GM12878 (cell line): ENCODE data around the gene TOR1B. TPM values are rescaled to one million over a fixed set of nuclear protein-coding genes. Genes with fewer than 3 reads are reported as not detected.

Experiments
- GATAD2B ChIP-seq: fragments of 450-650 bp; conservative IDR thresholded peaks from 2 replicates; pipeline ENCODE4 v1.6.1; 2017; ENCODE audit warnings: low read depth, mild to moderate bottlenecking, moderate library complexity
- IKZF2 ChIP-seq, 2 experiments: fragments of 450-650 bp; IDR thresholded peaks; 2 replicates each; pipeline ENCODE4 v1.6.1; 2017; ENCODE audit warnings: mild to moderate bottlenecking in 2 of 2, moderate library complexity in 2 of 2
- POLR2A ChIP-seq: IDR thresholded peaks from 2 replicates; pipeline ENCODE4 v1.6.1; 2011; ENCODE audit warnings: low read depth, mild to moderate bottlenecking, low read length
- SREBF2 ChIP-seq: IDR thresholded peaks from 2 replicates; pipeline ENCODE4 v1.6.1; 2012; ENCODE audit warnings: mild to moderate bottlenecking, low read length
- STAT3 ChIP-seq: IDR thresholded peaks from 2 replicates; pipeline ENCODE4 v1.6.1; 2011; ENCODE audit warnings: low read depth, low read length, improper control_type of control experiment
- TARDBP ChIP-seq: IDR thresholded peaks from 2 replicates; pipeline ENCODE4 v1.6.1; 2016; ENCODE audit warnings: borderline replicate concordance
- TCF12 ChIP-seq: IDR thresholded peaks from 2 replicates; pipeline ENCODE4 v1.6.1; 2011; ENCODE audit warnings: low read depth, mild to moderate bottlenecking, low read length
- ZBED1 ChIP-seq: IDR thresholded peaks from 2 replicates; pipeline ENCODE4 v1.6.1; 2016; ENCODE audit warnings: borderline replicate concordance
- ZSCAN29 ChIP-seq: fragments of 450-650 bp; IDR thresholded peaks from 2 replicates; pipeline ENCODE4 v1.6.1; 2017; ENCODE audit warnings: mild to moderate bottlenecking, moderate library complexity
- polyA plus RNA-seq, 11 experiments: library from polyadenylated mRNA; depleted of rRNA in 4 of 11; unstranded in 6 of 11; stranded (reverse) in 5 of 11; fragments of >200 nt; fragmentation: Nextera tagmentation in 4 of 11; fragmentation: Illumina TruSeq in 1 of 11; extraction: Ambion mirVana in 4 of 11; extraction: Trizol in 1 of 11; gene quantifications; 1 replicate in 1 of 11; 2 replicates in 10 of 11; pipeline versions ENCODE4 v1.2.1 to v1.2.3, GENCODE V29; 2011 to 2016; ENCODE audit warnings: inconsistent platforms in 2 of 11, missing spikeins in 2 of 11, low read depth in 1 of 11
- total RNA-seq, 4 experiments: library from RNA; depleted of rRNA in 3 of 4; stranded (reverse); fragments of >200 nt in 3 of 4; fragmentation: Illumina TruSeq in 1 of 4; extraction: Trizol in 1 of 4; gene quantifications; 2 replicates each; pipeline versions ENCODE4 v1.2.1 to v1.2.3, GENCODE V29; 2013 to 2021
- TF ChIP-seq, protein P1 (sequence below): fragments of 450-650 bp; formaldehyde crosslinking; IDR thresholded peaks from 2 replicates; pipeline ENCODE4 v1.4.0; 2022; ENCODE audit warnings: mild to moderate bottlenecking, moderate library complexity
- TF ChIP-seq, protein P2 (sequence below): IDR thresholded peaks from 2 replicates; pipeline ENCODE4 v1.6.1; 2011; ENCODE audit warnings: low read depth, mild to moderate bottlenecking, low read length, moderate library complexity, borderline replicate concordance; ENCODE audit errors: extremely low read depth
- TF ChIP-seq, protein P3 (sequence below): IDR thresholded peaks from 2 replicates; pipeline ENCODE4 v1.6.1; 2011; ENCODE audit warnings: mild to moderate bottlenecking, low read depth, low read length, moderate library complexity; ENCODE audit not compliant: insufficient replicate concordance
- TF ChIP-seq, protein P4 (sequence below): fragments of 450-650 bp; IDR thresholded peaks from 2 replicates; pipeline ENCODE4 v1.6.1; 2014; ENCODE audit warnings: mild to moderate bottlenecking
- TF ChIP-seq, protein P5 (sequence below): IDR thresholded peaks from 2 replicates; pipeline ENCODE4 v1.6.1; 2012; ENCODE audit warnings: low read depth, low read length, improper control_type of control experiment
- TF ChIP-seq, protein P6 (sequence below): IDR thresholded peaks from 2 replicates; pipeline ENCODE4 v1.6.1; 2012; ENCODE audit warnings: low read depth, low read length, improper control_type of control experiment
- TF ChIP-seq, protein P7 (sequence below): IDR thresholded peaks from 2 replicates; pipeline ENCODE4 v1.6.1; 2012; ENCODE audit warnings: improper control_type of control experiment, low read depth, low read length; ENCODE audit not compliant: insufficient replicate concordance

The TOR1B gene
- total and polyA plus RNA-seq, 10 of the 15 experiments (the other 5 are each of a cell fraction or from before 2014, with no cell fraction given), result 1.8 to 17.5 (median 9.9) TPM

DNA sequence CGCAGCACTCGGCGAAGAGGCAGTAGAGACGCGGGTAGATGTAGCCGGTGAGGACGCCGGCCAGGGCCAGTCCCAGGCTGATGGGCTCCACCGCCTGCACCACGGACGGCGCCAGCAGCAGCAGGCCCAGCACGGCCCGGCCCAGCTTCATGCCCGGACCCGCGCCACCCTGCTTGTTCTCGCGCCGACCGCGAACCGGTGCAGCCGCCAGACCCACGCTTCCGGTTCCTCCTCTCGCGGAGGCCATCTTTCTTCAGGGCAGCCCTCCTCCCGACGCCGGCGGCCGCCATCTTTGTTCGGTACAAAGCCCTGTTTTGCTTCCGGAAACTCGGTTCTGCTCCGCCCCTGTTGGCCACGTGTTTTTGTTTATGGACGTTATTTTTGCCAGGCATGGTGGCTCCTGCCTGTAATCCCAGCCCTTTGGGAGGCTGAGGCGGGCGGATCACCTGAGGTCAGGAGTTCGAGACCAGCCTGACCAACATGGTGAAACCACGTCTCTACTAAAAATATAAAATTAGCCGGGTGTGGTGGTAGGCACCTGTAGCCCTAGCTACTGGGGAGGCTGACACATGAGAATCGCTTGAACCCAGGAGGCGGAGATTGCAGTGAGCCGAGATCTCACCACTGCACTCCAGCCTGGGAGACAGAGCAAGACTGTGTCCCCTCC, 21.1 kb downstream of the TOR1B start, which contains the start of gene TOR1A (continued):
- TF ChIP-seq, protein P1, sequence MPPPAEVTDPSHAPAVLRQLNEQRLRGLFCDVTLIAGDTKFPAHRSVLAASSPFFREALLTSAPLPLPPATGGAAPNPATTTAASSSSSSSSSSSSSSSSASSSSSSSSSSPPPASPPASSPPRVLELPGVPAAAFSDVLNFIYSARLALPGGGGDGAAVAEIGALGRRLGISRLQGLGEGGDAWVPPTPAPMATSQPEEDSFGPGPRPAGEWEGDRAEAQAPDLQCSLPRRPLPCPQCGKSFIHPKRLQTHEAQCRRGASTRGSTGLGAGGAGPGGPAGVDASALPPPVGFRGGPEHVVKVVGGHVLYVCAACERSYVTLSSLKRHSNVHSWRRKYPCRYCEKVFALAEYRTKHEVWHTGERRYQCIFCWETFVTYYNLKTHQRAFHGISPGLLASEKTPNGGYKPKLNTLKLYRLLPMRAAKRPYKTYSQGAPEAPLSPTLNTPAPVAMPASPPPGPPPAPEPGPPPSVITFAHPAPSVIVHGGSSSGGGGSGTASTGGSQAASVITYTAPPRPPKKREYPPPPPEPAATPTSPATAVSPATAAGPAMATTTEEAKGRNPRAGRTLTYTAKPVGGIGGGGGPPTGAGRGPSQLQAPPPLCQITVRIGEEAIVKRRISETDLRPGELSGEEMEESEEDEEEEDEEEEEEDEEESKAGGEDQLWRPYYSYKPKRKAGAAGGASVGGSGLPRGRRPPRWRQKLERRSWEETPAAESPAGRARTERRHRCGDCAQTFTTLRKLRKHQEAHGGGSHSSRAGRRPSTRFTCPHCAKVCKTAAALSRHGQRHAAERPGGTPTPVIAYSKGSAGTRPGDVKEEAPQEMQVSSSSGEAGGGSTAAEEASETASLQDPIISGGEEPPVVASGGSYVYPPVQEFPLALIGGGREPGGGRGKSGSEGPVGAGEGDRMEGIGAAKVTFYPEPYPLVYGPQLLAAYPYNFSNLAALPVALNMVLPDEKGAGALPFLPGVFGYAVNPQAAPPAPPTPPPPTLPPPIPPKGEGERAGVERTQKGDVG (CRISPR knock-in tag), result no peak
- peak; percentile 93 for TF ChIP-seq ZSCAN29
- TF ChIP-seq, protein P2, sequence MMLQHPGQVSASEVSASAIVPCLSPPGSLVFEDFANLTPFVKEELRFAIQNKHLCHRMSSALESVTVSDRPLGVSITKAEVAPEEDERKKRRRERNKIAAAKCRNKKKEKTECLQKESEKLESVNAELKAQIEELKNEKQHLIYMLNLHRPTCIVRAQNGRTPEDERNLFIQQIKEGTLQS, result no peak
- no peak for TF ChIP-seq IKZF2 (IDR thresholded peaks at IDR 0.05)
- peak; percentile 53; the same call in 1 of the 2 replicates for TF ChIP-seq GATAD2B
- peak; percentile 75; the same call in 1 of the 2 replicates for TF ChIP-seq TCF12
- TF ChIP-seq ZBED1, result no peak
- no peak for TF ChIP-seq SREBF2
- peak; percentile 97 for TF ChIP-seq POLR2A
- TF ChIP-seq STAT3, result no peak
- TF ChIP-seq, protein P3, sequence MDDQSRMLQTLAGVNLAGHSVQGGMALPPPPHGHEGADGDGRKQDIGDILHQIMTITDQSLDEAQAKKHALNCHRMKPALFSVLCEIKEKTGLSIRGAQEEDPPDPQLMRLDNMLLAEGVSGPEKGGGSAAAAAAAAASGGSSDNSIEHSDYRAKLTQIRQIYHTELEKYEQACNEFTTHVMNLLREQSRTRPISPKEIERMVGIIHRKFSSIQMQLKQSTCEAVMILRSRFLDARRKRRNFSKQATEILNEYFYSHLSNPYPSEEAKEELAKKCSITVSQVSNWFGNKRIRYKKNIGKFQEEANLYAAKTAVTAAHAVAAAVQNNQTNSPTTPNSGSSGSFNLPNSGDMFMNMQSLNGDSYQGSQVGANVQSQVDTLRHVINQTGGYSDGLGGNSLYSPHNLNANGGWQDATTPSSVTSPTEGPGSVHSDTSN, result no peak
- TF ChIP-seq, protein P4, sequence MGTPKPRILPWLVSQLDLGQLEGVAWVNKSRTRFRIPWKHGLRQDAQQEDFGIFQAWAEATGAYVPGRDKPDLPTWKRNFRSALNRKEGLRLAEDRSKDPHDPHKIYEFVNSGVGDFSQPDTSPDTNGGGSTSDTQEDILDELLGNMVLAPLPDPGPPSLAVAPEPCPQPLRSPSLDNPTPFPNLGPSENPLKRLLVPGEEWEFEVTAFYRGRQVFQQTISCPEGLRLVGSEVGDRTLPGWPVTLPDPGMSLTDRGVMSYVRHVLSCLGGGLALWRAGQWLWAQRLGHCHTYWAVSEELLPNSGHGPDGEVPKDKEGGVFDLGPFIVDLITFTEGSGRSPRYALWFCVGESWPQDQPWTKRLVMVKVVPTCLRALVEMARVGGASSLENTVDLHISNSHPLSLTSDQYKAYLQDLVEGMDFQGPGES, result no peak
- TF ChIP-seq TARDBP, result peak; percentile 88; the same call in 1 of the 2 replicates
- TF ChIP-seq, protein P5, sequence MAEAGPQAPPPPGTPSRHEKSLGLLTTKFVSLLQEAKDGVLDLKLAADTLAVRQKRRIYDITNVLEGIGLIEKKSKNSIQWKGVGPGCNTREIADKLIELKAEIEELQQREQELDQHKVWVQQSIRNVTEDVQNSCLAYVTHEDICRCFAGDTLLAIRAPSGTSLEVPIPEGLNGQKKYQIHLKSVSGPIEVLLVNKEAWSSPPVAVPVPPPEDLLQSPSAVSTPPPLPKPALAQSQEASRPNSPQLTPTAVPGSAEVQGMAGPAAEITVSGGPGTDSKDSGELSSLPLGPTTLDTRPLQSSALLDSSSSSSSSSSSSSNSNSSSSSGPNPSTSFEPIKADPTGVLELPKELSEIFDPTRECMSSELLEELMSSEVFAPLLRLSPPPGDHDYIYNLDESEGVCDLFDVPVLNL, result no peak
- TF ChIP-seq, protein P6, sequence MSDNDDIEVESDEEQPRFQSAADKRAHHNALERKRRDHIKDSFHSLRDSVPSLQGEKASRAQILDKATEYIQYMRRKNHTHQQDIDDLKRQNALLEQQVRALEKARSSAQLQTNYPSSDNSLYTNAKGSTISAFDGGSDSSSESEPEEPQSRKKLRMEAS, result peak; percentile 65; the same call in 1 of the 2 replicates
- TF ChIP-seq, protein P7, sequence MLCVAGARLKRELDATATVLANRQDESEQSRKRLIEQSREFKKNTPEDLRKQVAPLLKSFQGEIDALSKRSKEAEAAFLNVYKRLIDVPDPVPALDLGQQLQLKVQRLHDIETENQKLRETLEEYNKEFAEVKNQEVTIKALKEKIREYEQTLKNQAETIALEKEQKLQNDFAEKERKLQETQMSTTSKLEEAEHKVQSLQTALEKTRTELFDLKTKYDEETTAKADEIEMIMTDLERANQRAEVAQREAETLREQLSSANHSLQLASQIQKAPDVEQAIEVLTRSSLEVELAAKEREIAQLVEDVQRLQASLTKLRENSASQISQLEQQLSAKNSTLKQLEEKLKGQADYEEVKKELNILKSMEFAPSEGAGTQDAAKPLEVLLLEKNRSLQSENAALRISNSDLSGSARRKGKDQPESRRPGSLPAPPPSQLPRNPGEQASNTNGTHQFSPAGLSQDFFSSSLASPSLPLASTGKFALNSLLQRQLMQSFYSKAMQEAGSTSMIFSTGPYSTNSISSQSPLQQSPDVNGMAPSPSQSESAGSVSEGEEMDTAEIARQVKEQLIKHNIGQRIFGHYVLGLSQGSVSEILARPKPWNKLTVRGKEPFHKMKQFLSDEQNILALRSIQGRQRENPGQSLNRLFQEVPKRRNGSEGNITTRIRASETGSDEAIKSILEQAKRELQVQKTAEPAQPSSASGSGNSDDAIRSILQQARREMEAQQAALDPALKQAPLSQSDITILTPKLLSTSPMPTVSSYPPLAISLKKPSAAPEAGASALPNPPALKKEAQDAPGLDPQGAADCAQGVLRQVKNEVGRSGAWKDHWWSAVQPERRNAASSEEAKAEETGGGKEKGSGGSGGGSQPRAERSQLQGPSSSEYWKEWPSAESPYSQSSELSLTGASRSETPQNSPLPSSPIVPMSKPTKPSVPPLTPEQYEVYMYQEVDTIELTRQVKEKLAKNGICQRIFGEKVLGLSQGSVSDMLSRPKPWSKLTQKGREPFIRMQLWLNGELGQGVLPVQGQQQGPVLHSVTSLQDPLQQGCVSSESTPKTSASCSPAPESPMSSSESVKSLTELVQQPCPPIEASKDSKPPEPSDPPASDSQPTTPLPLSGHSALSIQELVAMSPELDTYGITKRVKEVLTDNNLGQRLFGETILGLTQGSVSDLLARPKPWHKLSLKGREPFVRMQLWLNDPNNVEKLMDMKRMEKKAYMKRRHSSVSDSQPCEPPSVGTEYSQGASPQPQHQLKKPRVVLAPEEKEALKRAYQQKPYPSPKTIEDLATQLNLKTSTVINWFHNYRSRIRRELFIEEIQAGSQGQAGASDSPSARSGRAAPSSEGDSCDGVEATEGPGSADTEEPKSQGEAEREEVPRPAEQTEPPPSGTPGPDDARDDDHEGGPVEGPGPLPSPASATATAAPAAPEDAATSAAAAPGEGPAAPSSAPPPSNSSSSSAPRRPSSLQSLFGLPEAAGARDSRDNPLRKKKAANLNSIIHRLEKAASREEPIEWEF, result no peak
